SH-SY5Y (cell line): Measurements from ENCODE around the gene SGK2.

ENCODE experiments used
- GATA2 ChIP-seq: IDR thresholded peaks from 2 replicates; pipeline ENCODE4 v1.6.1; 2011; ENCODE audit warnings: mild to moderate bottlenecking, low read depth, low read length
- GATA3 ChIP-seq: IDR thresholded peaks from 2 replicates; pipeline ENCODE4 v1.6.1; 2011; ENCODE audit warnings: low read depth, mild to moderate bottlenecking, low read length, moderate library complexity

GRCh38 chr20:43550456-43550855 lies 8.4 kb upstream of the SGK2 start:
- TF ChIP-seq GATA2 (no peak), GATA3 (no peak)
